ENCODE results near the gene RAVER1.

The RAVER1 gene

GRCh38 chr19:10317857-10318462, 15.4 kb downstream of the RAVER1 start:
- no peak for ATAC-seq (ENCODE audit: low read depth)
- no peak for DNase-seq (ENCODE audit: low spot score in 2 of 2)
- H3K4me3 Mint-ChIP-seq = no peak overlapping the region
- H3K27me3 Mint-ChIP-seq = no peaks in the 10 kb centered on the region
- H3K9me3 Mint-ChIP-seq = no peaks in the 10 kb centered on the region
- peaks cover 20% of the 10 kb centered on the region for H3K4me1 Mint-ChIP-seq
- peaks cover 14% of the 10 kb centered on the region for H3K36me3 Mint-ChIP-seq
- no peak overlapping the region for H3K27ac Mint-ChIP-seq

- ATAC-seq (ENCODE audit: low read depth) = no peak
- no peaks in the 10 kb centered on the region for H3K27me3 Mint-ChIP-seq
- H3K36me3 Mint-ChIP-seq = peaks cover 15% of the 10 kb centered on the region
- peaks cover 20% of the 10 kb centered on the region for H3K4me1 Mint-ChIP-seq
- H3K27ac Mint-ChIP-seq = no peak overlapping the region
- DNase-seq (ENCODE audit: low spot score in 2 of 2) = no peak
- no peak overlapping the region for H3K4me3 Mint-ChIP-seq
- no peaks in the 10 kb centered on the region for H3K9me3 Mint-ChIP-seq
Observed at GRCh38 chr19:10317045-10317856, 16.1 kb downstream of the RAVER1 start.

GRCh38 chr19:10316229-10317044, 16.9 kb downstream of the RAVER1 start:
- peak overlapping the region; percentile 76 for H3K4me3 Mint-ChIP-seq
- H3K27ac Mint-ChIP-seq = peak overlapping the region; percentile 78
- peaks cover 16% of the 10 kb centered on the region for H3K4me1 Mint-ChIP-seq
- ATAC-seq (ENCODE audit: low read depth) = no peak
- H3K36me3 Mint-ChIP-seq = peaks cover 12% of the 10 kb centered on the region
- no peaks in the 10 kb centered on the region for H3K27me3 Mint-ChIP-seq
- no peaks in the 10 kb centered on the region for H3K9me3 Mint-ChIP-seq
- DNase-seq (ENCODE audit: low spot score in 2 of 2) = no peak

- ATAC-seq (ENCODE audit: low read depth) = peak; percentile 94
- Mint-ChIP-seq H3K36me3 (peaks cover 12% of the 10 kb centered on the region), H3K27ac (peak within 1 kb of the TSS; percentile 78), H3K27me3 (no peaks in the 10 kb centered on the region), H3K9me3 (no peaks in the 10 kb centered on the region), H3K4me1 (peaks cover 16% of the 10 kb centered on the region), H3K4me3 (peak within 1 kb of the TSS; percentile 76)
- DNase-seq (ENCODE audit: low spot score in 2 of 2) = peak; percentile 86 to 87
Observed at GRCh38 chr19:10315335-10316214, 17.8 kb downstream of the RAVER1 start, which contains the start of gene FDX2. FDX2 (minus strand) TSS chr19:10316015; CDS start chr19:10315996, 19 bp downstream.

- H3K4me3 Mint-ChIP-seq = no peak within 1 kb of the TSS
Observed at GRCh38 chr19:10309423-10309822, 23.9 kb downstream of the RAVER1 start, which contains the start of gene ZGLP1. ZGLP1 (minus strand) TSS chr19:10309815.

GRCh38 chr19:10306327-10306726, 27.0 kb downstream of the RAVER1 start:
- DNase-seq (ENCODE audit: low spot score in 2 of 2) = no peak
- Mint-ChIP-seq H3K4me3 (no peak overlapping the region), H3K27ac (no peak overlapping the region), H3K9me3 (no peaks in the 10 kb centered on the region), H3K4me1 (no peaks in the 10 kb centered on the region), H3K27me3 (no peaks in the 10 kb centered on the region), H3K36me3 (peaks cover 8% of the 10 kb centered on the region)
- no peak for ATAC-seq (ENCODE audit: low read depth)

More at GRCh38 chr19:10309423-10309822, 23.9 kb downstream of the RAVER1 start, which contains the start of gene ZGLP1:
- DNase-seq (ENCODE audit: low spot score in 2 of 2) (no peak), ATAC-seq (ENCODE audit: low read depth) (no peak)
- Mint-ChIP-seq H3K36me3 (peaks cover 14% of the 10 kb centered on the region), H3K27me3 (no peaks in the 10 kb centered on the region), H3K9me3 (no peaks in the 10 kb centered on the region), H3K27ac (no peak within 1 kb of the TSS), H3K4me1 (peaks cover 3% of the 10 kb centered on the region)

- H3K4me1 Mint-ChIP-seq = no peaks in the 10 kb centered on the region
- DNase-seq (ENCODE audit: low spot score in 2 of 2) (no peak), ATAC-seq (ENCODE audit: low read depth) (no peak)
- no peak overlapping the region for H3K4me3 Mint-ChIP-seq
- peaks cover 6% of the 10 kb centered on the region for H3K36me3 Mint-ChIP-seq
- no peaks in the 10 kb centered on the region for H3K9me3 Mint-ChIP-seq
- H3K27ac Mint-ChIP-seq = no peak overlapping the region
- no peaks in the 10 kb centered on the region for H3K27me3 Mint-ChIP-seq
Observed at GRCh38 chr19:10305139-10305806, 28.1 kb downstream of the RAVER1 start.

- Mint-ChIP-seq H3K4me3 (no peak overlapping the region), H3K27me3 (peaks cover 4% of the 10 kb centered on the region), H3K4me1 (peaks cover 5% of the 10 kb centered on the region), H3K9me3 (no peaks in the 10 kb centered on the region), H3K27ac (no peak overlapping the region), H3K36me3 (no peaks in the 10 kb centered on the region)
- ATAC-seq (ENCODE audit: low read depth) (no peak), DNase-seq (ENCODE audit: low spot score in 2 of 2) (no peak)
Observed at GRCh38 chr19:10299545-10300458, 33.5 kb downstream of the RAVER1 start.

- H3K27ac Mint-ChIP-seq = peak overlapping the region; percentile 80
- H3K4me1 Mint-ChIP-seq = peaks cover 18% of the 10 kb centered on the region
- no peaks in the 10 kb centered on the region for H3K9me3 Mint-ChIP-seq
- ATAC-seq (ENCODE audit: low read depth) = no peak
- no peaks in the 10 kb centered on the region for H3K36me3 Mint-ChIP-seq
- H3K27me3 Mint-ChIP-seq = peaks cover 15% of the 10 kb centered on the region
- DNase-seq (ENCODE audit: low spot score in 2 of 2) = no peak
- peak overlapping the region; percentile 80 for H3K4me3 Mint-ChIP-seq
Observed at GRCh38 chr19:10295847-10296591, 37.3 kb downstream of the RAVER1 start.

- H3K9me3 Mint-ChIP-seq = no peaks in the 10 kb centered on the region
- DNase-seq (ENCODE audit: low spot score in 2 of 2) (peak; percentile 65 to 72), ATAC-seq (ENCODE audit: low read depth) (peak; percentile 75)
- H3K27ac Mint-ChIP-seq = peak overlapping the region; percentile 80
- peaks cover 23% of the 10 kb centered on the region for H3K4me1 Mint-ChIP-seq
- peak overlapping the region; percentile 80 for H3K4me3 Mint-ChIP-seq
- no peaks in the 10 kb centered on the region for H3K36me3 Mint-ChIP-seq
- peaks cover 19% of the 10 kb centered on the region for H3K27me3 Mint-ChIP-seq
Observed at GRCh38 chr19:10295305-10295846, 38.0 kb downstream of the RAVER1 start.

GRCh38 chr19:10294368-10294697, 39.0 kb downstream of the RAVER1 start:
- no peaks in the 10 kb centered on the region for H3K36me3 Mint-ChIP-seq
- H3K4me3 Mint-ChIP-seq = peak overlapping the region; percentile 47
- DNase-seq (ENCODE audit: low spot score in 2 of 2) (no peak), ATAC-seq (ENCODE audit: low read depth) (no peak)
- H3K27me3 Mint-ChIP-seq = peaks cover 21% of the 10 kb centered on the region
- H3K4me1 Mint-ChIP-seq = peaks cover 28% of the 10 kb centered on the region
- H3K27ac Mint-ChIP-seq = no peak overlapping the region
- no peaks in the 10 kb centered on the region for H3K9me3 Mint-ChIP-seq

All from memory B cell (primary cell).